Urothelium cell line (cell line): ENCODE results near the gene MAN1A1.

ENCODE experiments used
- DNase-seq: peaks from one replicate; pipeline ENCODE4 v3.0.0; 2011; ENCODE audit warnings: low spot score, mixed read lengths
- FAIRE-seq: peaks from 2 replicates; lab custom pipeline; 2011; peaks lifted over from hg19 to GRCh38; lab: Jason Lieb, UNC

Gene MAN1A1

GRCh38 chr6:119274197-119274595, 75.4 kb downstream of the MAN1A1 start:
- FAIRE-seq (no peak), DNase-seq (no peak)

GRCh38 chr6:119273272-119274196, 76.0 kb downstream of the MAN1A1 start:
- no peak for FAIRE-seq
- no peak for DNase-seq

- DNase-seq (no peak), FAIRE-seq (no peak)
These were observed 79.0 kb downstream of the MAN1A1 start for GRCh38 chr6:119270545-119270944.

GRCh38 chr6:119269266-119270103, 80.1 kb downstream of the MAN1A1 start:
- DNase-seq (no peak), FAIRE-seq (no peak)

- DNase-seq (no peak), FAIRE-seq (no peak)
These were observed 82.2 kb downstream of the MAN1A1 start for GRCh38 chr6:119267126-119267905.

GRCh38 chr6:119264854-119265397, 84.6 kb downstream of the MAN1A1 start:
- FAIRE-seq = no peak

GRCh38 chr6:119262612-119263011, 86.9 kb downstream of the MAN1A1 start:
- no peak for DNase-seq
- no peak for FAIRE-seq

More at GRCh38 chr6:119264854-119265397, 84.6 kb downstream of the MAN1A1 start:
- no peak for DNase-seq

- FAIRE-seq (no peak), DNase-seq (no peak)
These were observed 87.6 kb downstream of the MAN1A1 start for GRCh38 chr6:119261944-119262284.

- FAIRE-seq = no peak
- DNase-seq = no peak
These were observed 90.5 kb downstream of the MAN1A1 start for GRCh38 chr6:119259027-119259426.

GRCh38 chr6:119257726-119258125, 91.8 kb downstream of the MAN1A1 start:
- DNase-seq (no peak), FAIRE-seq (no peak)

GRCh38 chr6:119256978-119257462, 92.5 kb downstream of the MAN1A1 start:
- DNase-seq = no peak
- FAIRE-seq = no peak

- DNase-seq (no peak), FAIRE-seq (no peak)
These were observed 93.2 kb downstream of the MAN1A1 start for GRCh38 chr6:119256392-119256791.

- no peak for DNase-seq
- no peak for FAIRE-seq
These were observed 94.1 kb downstream of the MAN1A1 start for GRCh38 chr6:119255492-119255891.

- DNase-seq (no peak), FAIRE-seq (no peak)
These were observed 99.5 kb downstream of the MAN1A1 start for GRCh38 chr6:119250036-119250435.

GRCh38 chr6:119249319-119249718, 100.2 kb downstream of the MAN1A1 start:
- FAIRE-seq (no peak), DNase-seq (no peak)

- FAIRE-seq = no peak
- DNase-seq = no peak
These were observed 102.1 kb downstream of the MAN1A1 start for GRCh38 chr6:119247504-119247903.

GRCh38 chr6:119243657-119244056, 105.9 kb downstream of the MAN1A1 start:
- no peak for DNase-seq
- FAIRE-seq = no peak

GRCh38 chr6:119243037-119243436, 106.5 kb downstream of the MAN1A1 start:
- no peak for DNase-seq
- no peak for FAIRE-seq

- no peak for FAIRE-seq
- DNase-seq = no peak
These were observed 107.8 kb downstream of the MAN1A1 start for GRCh38 chr6:119241540-119242309.

GRCh38 chr6:119241111-119241465, 108.5 kb downstream of the MAN1A1 start:
- DNase-seq (no peak), FAIRE-seq (no peak)
